ENCODE data around the gene SURF1.
"Not testable (repeated sequence)": the region's sequence is repeated elsewhere in the genome, so short reads cannot be mapped to it uniquely, and the experiment has no call there.

GRCh38 chr9:133334888-133335287 is 21.4 kb downstream of the SURF1 start:
- TF ChIP-seq CTCF (IDR thresholded peaks at IDR 0.05; ENCODE audit: low read depth, low read length); POLR2A (IDR thresholded peaks at IDR 0.05; ENCODE audit: extremely low read depth, insufficient read length): not testable (repeated sequence)

Data from NB4 (cell line).